GM18858 (cell line): ENCODE data around the gene GPR42.
"Not testable (repeated sequence)": the region's sequence is repeated elsewhere in the genome, so short reads cannot be mapped to it uniquely, and the experiment has no call there.

Experiments used
- ATAC-seq: cut with Tn5 transposase; IDR thresholded peaks from one replicate; pipeline ENCODE4 v1.9.1; 2021; ENCODE audit not compliant: unreplicated experiment

The GPR42 gene

GRCh38 chr19:35362261-35363000 is 8.4 kb upstream of the GPR42 start:
- no peak for ATAC-seq

- ATAC-seq: no peak
These were observed 7.8 kb upstream of the GPR42 start for GRCh38 chr19:35363001-35363590.

- no peak for ATAC-seq
These were observed 7.0 kb upstream of the GPR42 start for GRCh38 chr19:35363711-35364425.

- ATAC-seq: no peak
These were observed 5.6 kb upstream of the GPR42 start for GRCh38 chr19:35365303-35365702.

GRCh38 chr19:35368378-35368777 is 2.5 kb upstream of the GPR42 start:
- ATAC-seq: no peak

- no peak for ATAC-seq
These were observed 1.3 kb upstream of the GPR42 start for GRCh38 chr19:35369522-35369921.

- no peak for ATAC-seq
These were observed 2.6 kb downstream of the GPR42 start for GRCh38 chr19:35373492-35373891.

- ATAC-seq: not testable (repeated sequence)
These were observed 3.2 kb downstream of the GPR42 start for GRCh38 chr19:35374031-35374430.

- ATAC-seq: no peak
These were observed 4.8 kb downstream of the GPR42 start for GRCh38 chr19:35375505-35376307.

- ATAC-seq: no peak
These were observed 6.8 kb downstream of the GPR42 start for GRCh38 chr19:35377656-35378055.

- no peak for ATAC-seq
These were observed 7.5 kb downstream of the GPR42 start for GRCh38 chr19:35378356-35378755.

GRCh38 chr19:35379545-35379944 is 8.7 kb downstream of the GPR42 start:
- ATAC-seq: not testable (repeated sequence)

GRCh38 chr19:35379992-35380391 is 9.1 kb downstream of the GPR42 start:
- no peak for ATAC-seq

- no peak for ATAC-seq
These were observed 9.7 kb downstream of the GPR42 start for GRCh38 chr19:35380450-35381124.

- ATAC-seq: no peak
These were observed 10.4 kb downstream of the GPR42 start for GRCh38 chr19:35381318-35381717.

- ATAC-seq: no peak
These were observed 11.1 kb downstream of the GPR42 start for GRCh38 chr19:35381926-35382325.

- ATAC-seq: no peak
These were observed 12.7 kb downstream of the GPR42 start for GRCh38 chr19:35383536-35383935.

- ATAC-seq: no peak
These were observed 17.6 kb downstream of the GPR42 start for GRCh38 chr19:35388277-35389054.

- ATAC-seq: no peak
These were observed 18.5 kb downstream of the GPR42 start for GRCh38 chr19:35389192-35389861.
